Activated CD4-positive, CD25-positive, alpha-beta regulatory T cell (primary cell): Measurements from ENCODE around the gene OR14A16.

Experiments
- DNase-seq, 4 experiments: peaks; one replicate each; lab custom pipeline; 2025; lab: John Stamatoyannopoulos, UW

Gene OR14A16

GRCh38 chr1:247824023-247824422, at the start of gene OR14A16:
Gene OR14A16 (minus strand): TSS chr1:247824119. CDS start chr1:247815729, 8,390 bp downstream.
- no peak for DNase-seq

- DNase-seq, result no peak
Measured at GRCh38 chr1:247865416-247865815, 41.5 kb upstream of the OR14A16 start.

- DNase-seq, result no peak
Measured at GRCh38 chr1:247864644-247865043, 40.7 kb upstream of the OR14A16 start.

GRCh38 chr1:247862756-247863155, 38.8 kb upstream of the OR14A16 start:
- no peak for DNase-seq

GRCh38 chr1:247857985-247858619, 34.2 kb upstream of the OR14A16 start:
- no peak for DNase-seq

- DNase-seq, result no peak
Measured at GRCh38 chr1:247857069-247857984, 33.4 kb upstream of the OR14A16 start, which contains the start of gene TRIM58. Gene TRIM58 (plus strand): TSS chr1:247857187. CDS start chr1:247857247, 60 bp downstream.

GRCh38 chr1:247855911-247856310, 32.0 kb upstream of the OR14A16 start:
- DNase-seq, result no peak

- DNase-seq, result no peak
Measured at GRCh38 chr1:247854899-247855545, 31.1 kb upstream of the OR14A16 start.

- no peak for DNase-seq
Measured at GRCh38 chr1:247849616-247850015, 25.7 kb upstream of the OR14A16 start.

GRCh38 chr1:247848346-247848745, 24.4 kb upstream of the OR14A16 start:
- no peak for DNase-seq

- no peak for DNase-seq
Measured at GRCh38 chr1:247845693-247846017, 21.7 kb upstream of the OR14A16 start.

- no peak for DNase-seq
Measured at GRCh38 chr1:247845011-247845692, 21.2 kb upstream of the OR14A16 start.

GRCh38 chr1:247843411-247843810, 19.5 kb upstream of the OR14A16 start:
- no peak for DNase-seq

GRCh38 chr1:247841796-247842195, 17.9 kb upstream of the OR14A16 start, which contains the start of gene OR11L1:
Gene OR11L1 (minus strand): TSS chr1:247841896. CDS start chr1:247841896, 0 bp downstream.
- DNase-seq, result no peak

GRCh38 chr1:247840818-247841217, 16.9 kb upstream of the OR14A16 start:
- no peak for DNase-seq

GRCh38 chr1:247833601-247834000, 9.7 kb upstream of the OR14A16 start:
- DNase-seq, result no peak

- no peak for DNase-seq
Measured at GRCh38 chr1:247829656-247830055, 5.7 kb upstream of the OR14A16 start.

GRCh38 chr1:247825362-247825761, 1.4 kb upstream of the OR14A16 start:
- DNase-seq, result no peak

- no peak for DNase-seq
Measured at GRCh38 chr1:247822060-247822459, 1.9 kb downstream of the OR14A16 start.

GRCh38 chr1:247812637-247813036, 11.3 kb downstream of the OR14A16 start:
- no peak for DNase-seq

- DNase-seq, result no peak
Measured at GRCh38 chr1:247797518-247797917, 26.4 kb downstream of the OR14A16 start.

GRCh38 chr1:247769603-247770002, 54.3 kb downstream of the OR14A16 start:
- DNase-seq, result no peak
